GM12878 (cell line): ENCODE data around the gene PCK2. TPM values are rescaled to one million over a fixed set of nuclear protein-coding genes. Genes with fewer than 3 reads are reported as not detected.

Source experiments
- CBX5 ChIP-seq: sonication (generic); IDR thresholded peaks from 2 replicates; pipeline ENCODE4 v1.6.1; 2016; ENCODE audit warnings: low read depth, moderate library complexity, mild to moderate bottlenecking, inconsistent platforms
- ESRRA ChIP-seq: IDR thresholded peaks from 2 replicates; pipeline ENCODE4 v1.6.1; 2012; ENCODE audit warnings: mild to moderate bottlenecking, low read length, improper control_type of control experiment
- FOS ChIP-seq: IDR thresholded peaks from 3 replicates; pipeline ENCODE4 v1.6.1; 2011; ENCODE audit warnings: borderline replicate concordance; ENCODE audit not compliant: insufficient read length; ENCODE audit errors: extremely low read depth
- GABPA ChIP-seq: IDR thresholded peaks from 2 replicates; pipeline ENCODE4 v1.6.1; 2014; ENCODE audit warnings: antibody characterized with exemption, low read depth, mild to moderate bottlenecking, inconsistent platforms
- MEF2A ChIP-seq: IDR thresholded peaks from 2 replicates; pipeline ENCODE4 v1.6.1; 2011; ENCODE audit warnings: low read depth, mild to moderate bottlenecking, low read length, moderate library complexity; ENCODE audit not compliant: insufficient read depth
- MTA2 ChIP-seq: fragments of 450-650 bp; IDR thresholded peaks from 2 replicates; pipeline ENCODE4 v1.6.1; 2016; ENCODE audit warnings: low read depth, mild to moderate bottlenecking, moderate library complexity
- NFXL1 ChIP-seq: fragments of 450-650 bp; IDR thresholded peaks from 2 replicates; pipeline ENCODE4 v1.6.1; 2017; ENCODE audit warnings: antibody characterized with exemption, mild to moderate bottlenecking, borderline replicate concordance
- RBBP5 ChIP-seq: fragments of 200-600 bp; sonication (generic); conservative IDR thresholded peaks from 2 replicates; pipeline ENCODE4 v1.6.1; 2016
- RFX5 ChIP-seq: IDR thresholded peaks from 2 replicates; pipeline ENCODE4 v1.6.1; 2011; ENCODE audit warnings: low read depth, low read length, improper control_type of control experiment
- SP1 ChIP-seq: IDR thresholded peaks from one replicate; pipeline ENCODE4 v1.6.1; 2011; ENCODE audit warnings: low read depth, low read length
- SRF ChIP-seq, 2 experiments: IDR thresholded peaks; 2 replicates each; pipeline ENCODE4 v1.6.1; 2011; ENCODE audit warnings: low read depth in 2 of 2, low read length in 2 of 2, mild to moderate bottlenecking in 1 of 2, moderate library complexity in 1 of 2
- TCF3 ChIP-seq: IDR thresholded peaks from 2 replicates; pipeline ENCODE4 v1.6.1; 2012; ENCODE audit warnings: low read depth, mild to moderate bottlenecking, low read length, borderline replicate concordance; ENCODE audit not compliant: insufficient read depth
- WRNIP1 ChIP-seq: IDR thresholded peaks from 2 replicates; pipeline ENCODE4 v1.6.1; 2011; ENCODE audit warnings: low read depth, low read length, improper control_type of control experiment, borderline replicate concordance
- ZNF622 ChIP-seq: fragments of 450-650 bp; IDR thresholded peaks from 2 replicates; pipeline ENCODE4 v1.6.1; 2017; ENCODE audit warnings: mild to moderate bottlenecking, inconsistent platforms
- ZSCAN29 ChIP-seq: fragments of 450-650 bp; IDR thresholded peaks from 2 replicates; pipeline ENCODE4 v1.6.1; 2017; ENCODE audit warnings: mild to moderate bottlenecking, moderate library complexity
- polyA plus RNA-seq, 11 experiments: library from polyadenylated mRNA; depleted of rRNA in 4 of 11; unstranded in 6 of 11; stranded (reverse) in 5 of 11; fragments of >200 nt; fragmentation: Nextera tagmentation in 4 of 11; fragmentation: Illumina TruSeq in 1 of 11; extraction: Ambion mirVana in 4 of 11; extraction: Trizol in 1 of 11; gene quantifications; 1 replicate in 1 of 11; 2 replicates in 10 of 11; pipeline versions ENCODE4 v1.2.1 to v1.2.3, GENCODE V29; 2011 to 2016; ENCODE audit warnings: inconsistent platforms in 2 of 11, missing spikeins in 2 of 11, low read depth in 1 of 11
- total RNA-seq, 4 experiments: library from RNA; depleted of rRNA in 3 of 4; stranded (reverse); fragments of >200 nt in 3 of 4; fragmentation: Illumina TruSeq in 1 of 4; extraction: Trizol in 1 of 4; gene quantifications; 2 replicates each; pipeline versions ENCODE4 v1.2.1 to v1.2.3, GENCODE V29; 2013 to 2021
- TF ChIP-seq, protein P1 (sequence below): fragments of 450-650 bp; IDR thresholded peaks from 2 replicates; pipeline ENCODE4 v1.6.1; 2016; ENCODE audit warnings: mild to moderate bottlenecking
- TF ChIP-seq, protein P2 (sequence below): fragments of 450-650 bp; IDR thresholded peaks from 2 replicates; pipeline ENCODE4 v1.6.1; 2017; ENCODE audit warnings: mild to moderate bottlenecking, low read depth, inconsistent platforms; ENCODE audit not compliant: poor library complexity, severe bottlenecking
- TF ChIP-seq, protein P3 (sequence below): IDR thresholded peaks from 2 replicates; pipeline ENCODE4 v1.6.1; 2012; ENCODE audit warnings: low read length, inconsistent platforms
- TF ChIP-seq, protein P4 (sequence below): fragments of 450-650 bp; IDR thresholded peaks from 2 replicates; pipeline ENCODE4 v1.6.1; 2017; ENCODE audit warnings: borderline replicate concordance
- TF ChIP-seq, protein P5 (sequence below): IDR thresholded peaks from 2 replicates; pipeline ENCODE4 v1.6.1; 2011; ENCODE audit warnings: borderline replicate concordance, low read depth, mild to moderate bottlenecking, moderate library complexity, mixed read lengths, low read length; ENCODE audit not compliant: insufficient read depth; ENCODE audit errors: extremely low read length

PCK2 gene
- total and polyA plus RNA-seq, 10 of the 15 experiments (the other 5 are each of a cell fraction or from before 2014, with no cell fraction given), result 6.6 to 110 (median 44.6) TPM

DNA sequence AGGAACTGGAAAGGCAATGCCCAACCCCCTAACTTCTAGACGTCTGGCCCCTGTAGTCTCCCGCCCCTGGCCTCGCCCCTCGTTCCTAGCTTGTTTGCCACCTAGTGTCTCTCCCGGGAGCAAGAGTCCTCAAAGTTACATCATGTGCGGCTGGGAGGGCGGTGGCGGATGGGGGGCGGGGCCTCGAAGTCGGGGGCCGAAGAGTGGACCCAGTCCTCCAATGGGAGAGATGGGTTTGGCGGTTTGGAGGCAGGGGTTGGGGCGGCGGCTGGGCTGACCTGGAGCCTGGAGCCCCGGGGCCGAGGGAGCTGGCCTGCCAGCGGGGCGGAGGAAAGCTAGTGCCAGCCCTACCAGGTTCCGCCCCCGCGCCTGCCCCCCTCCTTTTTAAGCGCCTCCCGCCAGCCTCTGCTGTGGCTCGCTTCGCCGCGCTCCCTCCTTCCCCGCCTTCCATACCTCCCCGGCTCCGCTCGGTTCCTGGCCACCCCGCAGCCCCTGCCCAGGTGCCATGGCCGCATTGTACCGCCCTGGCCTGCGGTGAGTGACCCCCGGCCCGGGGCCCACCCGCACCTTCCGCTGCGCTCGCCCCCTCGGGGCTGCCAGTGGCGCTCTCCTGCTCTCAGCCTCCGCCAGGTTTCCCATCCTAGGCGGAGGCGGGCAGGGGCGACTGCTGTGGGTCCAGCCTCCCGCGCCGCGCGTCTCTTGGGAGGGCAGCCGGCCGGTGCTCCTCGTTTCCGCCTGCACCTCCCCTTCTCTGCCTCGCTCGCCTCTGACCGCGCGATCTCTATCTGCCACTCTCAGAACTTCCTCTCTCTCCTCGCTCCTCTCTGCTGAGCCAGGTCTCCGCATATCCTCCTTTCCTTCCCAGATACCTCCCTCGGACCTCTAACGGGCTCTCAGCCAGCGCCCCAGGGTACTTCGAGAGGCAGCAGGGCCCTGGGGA, at the start of gene PCK2 (continued):
- TF ChIP-seq CBX5 (no peak), SRF (IDR thresholded peaks at IDR 0.05; ENCODE audit: low read depth in 2 of 2, low read length in 2 of 2) (no peak), MTA2 (no peak), SP1 (no peak), WRNIP1 (no peak), NFXL1 (no peak), ESRRA (no peak), RFX5 (no peak; the same call in 1 of the 2 replicates), GABPA (no peak), FOS (no peak), ZNF622 (no peak), RBBP5 (no peak), MEF2A (no peak), ZSCAN29 (no peak), TCF3 (peak; percentile 73; the same call in 1 of the 2 replicates)
- TF ChIP-seq, protein P1, sequence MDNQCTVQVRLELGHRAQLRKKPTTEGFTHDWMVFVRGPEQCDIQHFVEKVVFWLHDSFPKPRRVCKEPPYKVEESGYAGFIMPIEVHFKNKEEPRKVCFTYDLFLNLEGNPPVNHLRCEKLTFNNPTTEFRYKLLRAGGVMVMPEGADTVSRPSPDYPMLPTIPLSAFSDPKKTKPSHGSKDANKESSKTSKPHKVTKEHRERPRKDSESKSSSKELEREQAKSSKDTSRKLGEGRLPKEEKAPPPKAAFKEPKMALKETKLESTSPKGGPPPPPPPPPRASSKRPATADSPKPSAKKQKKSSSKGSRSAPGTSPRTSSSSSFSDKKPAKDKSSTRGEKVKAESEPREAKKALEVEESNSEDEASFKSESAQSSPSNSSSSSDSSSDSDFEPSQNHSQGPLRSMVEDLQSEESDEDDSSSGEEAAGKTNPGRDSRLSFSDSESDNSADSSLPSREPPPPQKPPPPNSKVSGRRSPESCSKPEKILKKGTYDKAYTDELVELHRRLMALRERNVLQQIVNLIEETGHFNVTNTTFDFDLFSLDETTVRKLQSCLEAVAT, result no peak
- TF ChIP-seq, protein P2, sequence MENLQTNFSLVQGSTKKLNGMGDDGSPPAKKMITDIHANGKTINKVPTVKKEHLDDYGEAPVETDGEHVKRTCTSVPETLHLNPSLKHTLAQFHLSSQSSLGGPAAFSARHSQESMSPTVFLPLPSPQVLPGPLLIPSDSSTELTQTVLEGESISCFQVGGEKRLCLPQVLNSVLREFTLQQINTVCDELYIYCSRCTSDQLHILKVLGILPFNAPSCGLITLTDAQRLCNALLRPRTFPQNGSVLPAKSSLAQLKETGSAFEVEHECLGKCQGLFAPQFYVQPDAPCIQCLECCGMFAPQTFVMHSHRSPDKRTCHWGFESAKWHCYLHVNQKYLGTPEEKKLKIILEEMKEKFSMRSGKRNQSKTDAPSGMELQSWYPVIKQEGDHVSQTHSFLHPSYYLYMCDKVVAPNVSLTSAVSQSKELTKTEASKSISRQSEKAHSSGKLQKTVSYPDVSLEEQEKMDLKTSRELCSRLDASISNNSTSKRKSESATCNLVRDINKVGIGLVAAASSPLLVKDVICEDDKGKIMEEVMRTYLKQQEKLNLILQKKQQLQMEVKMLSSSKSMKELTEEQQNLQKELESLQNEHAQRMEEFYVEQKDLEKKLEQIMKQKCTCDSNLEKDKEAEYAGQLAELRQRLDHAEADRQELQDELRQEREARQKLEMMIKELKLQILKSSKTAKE, result no peak
- TF ChIP-seq, protein P3, sequence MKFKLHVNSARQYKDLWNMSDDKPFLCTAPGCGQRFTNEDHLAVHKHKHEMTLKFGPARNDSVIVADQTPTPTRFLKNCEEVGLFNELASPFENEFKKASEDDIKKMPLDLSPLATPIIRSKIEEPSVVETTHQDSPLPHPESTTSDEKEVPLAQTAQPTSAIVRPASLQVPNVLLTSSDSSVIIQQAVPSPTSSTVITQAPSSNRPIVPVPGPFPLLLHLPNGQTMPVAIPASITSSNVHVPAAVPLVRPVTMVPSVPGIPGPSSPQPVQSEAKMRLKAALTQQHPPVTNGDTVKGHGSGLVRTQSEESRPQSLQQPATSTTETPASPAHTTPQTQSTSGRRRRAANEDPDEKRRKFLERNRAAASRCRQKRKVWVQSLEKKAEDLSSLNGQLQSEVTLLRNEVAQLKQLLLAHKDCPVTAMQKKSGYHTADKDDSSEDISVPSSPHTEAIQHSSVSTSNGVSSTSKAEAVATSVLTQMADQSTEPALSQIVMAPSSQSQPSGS, result no peak
- TF ChIP-seq, protein P4, sequence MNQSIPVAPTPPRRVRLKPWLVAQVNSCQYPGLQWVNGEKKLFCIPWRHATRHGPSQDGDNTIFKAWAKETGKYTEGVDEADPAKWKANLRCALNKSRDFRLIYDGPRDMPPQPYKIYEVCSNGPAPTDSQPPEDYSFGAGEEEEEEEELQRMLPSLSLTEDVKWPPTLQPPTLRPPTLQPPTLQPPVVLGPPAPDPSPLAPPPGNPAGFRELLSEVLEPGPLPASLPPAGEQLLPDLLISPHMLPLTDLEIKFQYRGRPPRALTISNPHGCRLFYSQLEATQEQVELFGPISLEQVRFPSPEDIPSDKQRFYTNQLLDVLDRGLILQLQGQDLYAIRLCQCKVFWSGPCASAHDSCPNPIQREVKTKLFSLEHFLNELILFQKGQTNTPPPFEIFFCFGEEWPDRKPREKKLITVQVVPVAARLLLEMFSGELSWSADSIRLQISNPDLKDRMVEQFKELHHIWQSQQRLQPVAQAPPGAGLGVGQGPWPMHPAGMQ, result no peak
- TF ChIP-seq, protein P5, sequence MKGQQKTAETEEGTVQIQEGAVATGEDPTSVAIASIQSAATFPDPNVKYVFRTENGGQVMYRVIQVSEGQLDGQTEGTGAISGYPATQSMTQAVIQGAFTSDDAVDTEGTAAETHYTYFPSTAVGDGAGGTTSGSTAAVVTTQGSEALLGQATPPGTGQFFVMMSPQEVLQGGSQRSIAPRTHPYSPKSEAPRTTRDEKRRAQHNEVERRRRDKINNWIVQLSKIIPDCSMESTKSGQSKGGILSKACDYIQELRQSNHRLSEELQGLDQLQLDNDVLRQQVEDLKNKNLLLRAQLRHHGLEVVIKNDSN, result no peak
